ENCODE measurements around the gene EPB41L5.
"Not testable (repeated sequence)": the region's sequence is repeated elsewhere in the genome, so short reads cannot be mapped to it uniquely, and the experiment has no call there.

EPB41L5 gene

GRCh38 chr2:120199817-120200459 is 187.1 kb downstream of the EPB41L5 start:
- DNase-seq (ENCODE audit: low read depth in 2 of 2) = not testable (repeated sequence)

DNA sequence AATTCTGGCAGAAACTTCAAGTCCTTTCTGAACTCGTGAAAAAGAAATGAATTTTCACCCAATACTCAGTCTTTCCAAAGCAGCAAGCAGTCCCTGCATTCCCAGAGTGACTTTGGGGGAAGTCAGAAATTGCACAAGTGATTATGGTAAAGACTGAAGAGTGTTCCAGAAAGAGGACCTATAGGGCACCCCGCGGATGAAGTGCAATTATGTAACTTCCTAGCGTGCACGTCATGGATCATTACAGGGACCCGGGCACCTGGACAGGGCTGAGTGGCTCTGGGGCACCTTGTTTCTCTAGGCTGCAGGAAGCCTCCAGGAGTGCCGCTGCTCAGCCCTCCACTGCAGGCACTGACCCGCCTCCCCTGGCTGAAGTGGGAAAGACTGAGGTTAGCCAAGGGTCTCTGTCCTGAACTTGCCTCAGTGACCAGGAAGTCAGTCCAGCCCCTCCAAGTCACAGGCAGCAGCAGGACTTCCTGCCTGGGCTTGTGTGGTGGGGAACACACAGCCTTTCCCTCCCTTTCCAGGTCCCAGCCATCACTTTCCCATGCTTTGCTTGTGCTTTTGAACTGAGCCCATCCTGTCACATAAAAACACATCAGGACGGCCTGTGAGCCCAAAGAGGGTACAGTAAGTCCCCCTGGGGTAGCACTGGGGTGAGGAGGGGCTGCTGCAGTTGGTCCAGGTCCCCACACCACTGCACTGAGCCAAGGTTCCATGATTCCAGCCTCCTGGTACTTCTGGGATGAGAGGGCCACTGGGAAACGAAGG is 190.6 kb downstream of the EPB41L5 start:
- DNase-seq (ENCODE audit: low read depth in 2 of 2) = no peak

DNA sequence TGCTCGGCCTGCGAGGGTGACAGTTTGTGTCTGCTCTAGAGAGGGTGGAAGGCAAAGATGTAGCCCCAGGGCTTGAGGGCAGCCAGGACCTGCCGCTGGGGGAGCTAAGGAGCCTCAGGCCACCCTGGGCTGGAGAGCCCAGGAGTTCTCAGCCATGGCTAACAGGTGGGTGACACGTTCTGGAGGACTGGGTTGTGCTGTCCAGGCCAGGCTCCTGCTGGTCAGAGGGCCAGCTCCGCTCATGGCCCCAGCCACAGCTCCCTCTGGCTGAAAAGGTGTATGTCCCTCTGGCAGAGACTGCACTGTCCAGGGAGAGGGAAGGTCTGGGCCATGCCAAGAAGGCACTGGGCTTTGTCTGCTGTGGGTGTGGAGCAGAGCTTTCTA is 191.1 kb downstream of the EPB41L5 start:
- no peak for DNase-seq (ENCODE audit: low read depth in 2 of 2)

GRCh38 chr2:120204417-120204816 is 191.5 kb downstream of the EPB41L5 start:
- no peak for DNase-seq (ENCODE audit: low read depth in 2 of 2)

GRCh38 chr2:120204945-120205670 is 192.2 kb downstream of the EPB41L5 start:
- DNase-seq (ENCODE audit: low read depth in 2 of 2) = no peak

- DNase-seq (ENCODE audit: low read depth in 2 of 2) = no peak
Measured at GRCh38 chr2:120206022-120206581, 193.2 kb downstream of the EPB41L5 start.

GRCh38 chr2:120208381-120209353 is 195.8 kb downstream of the EPB41L5 start:
- no peak for DNase-seq (ENCODE audit: low read depth in 2 of 2)

- no peak for DNase-seq (ENCODE audit: low read depth in 2 of 2)
Measured at GRCh38 chr2:120209427-120210269, 196.8 kb downstream of the EPB41L5 start.

DNA sequence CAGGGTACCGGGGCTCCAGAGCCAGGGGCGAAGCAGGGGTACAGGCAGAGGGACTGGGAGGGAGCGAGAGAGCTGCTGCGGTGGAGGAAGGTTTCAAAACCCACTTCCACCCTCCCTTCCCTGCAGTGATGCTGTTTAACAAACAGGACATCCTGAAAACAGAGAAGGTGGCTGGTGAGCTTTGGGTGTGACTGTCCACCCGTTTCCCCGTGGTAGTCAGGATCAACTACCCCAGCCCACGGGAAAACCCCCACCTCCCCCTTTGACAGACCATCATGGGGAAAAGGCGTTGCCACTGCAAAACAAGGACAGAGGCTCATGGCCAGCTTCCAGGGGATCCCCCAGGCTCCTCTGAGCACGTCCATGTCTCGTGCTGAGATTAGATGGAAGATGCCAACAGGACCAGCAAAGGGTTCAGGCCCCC is 197.4 kb downstream of the EPB41L5 start:
- no peak for DNase-seq (ENCODE audit: low read depth in 2 of 2)

DNA sequence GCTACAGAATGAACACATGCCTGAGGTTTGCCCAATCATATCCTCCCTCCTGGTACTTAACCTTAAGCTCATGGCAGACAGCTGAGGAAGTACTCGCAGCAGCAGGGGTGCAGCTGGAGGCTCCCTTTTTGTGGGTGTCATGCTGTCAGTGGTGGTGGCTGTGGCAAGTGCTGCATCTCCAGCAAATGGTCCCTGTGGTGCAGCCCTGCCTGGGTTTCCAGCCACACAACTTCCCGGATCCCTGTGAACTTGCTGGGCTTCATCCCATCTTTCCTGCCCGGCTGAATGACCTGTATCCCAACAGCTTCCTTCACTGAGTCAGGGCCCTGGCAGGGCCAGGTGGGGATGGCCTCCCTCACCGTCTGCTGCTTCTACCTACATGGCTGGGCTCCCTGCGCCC is 205.3 kb downstream of the EPB41L5 start:
- no peak for DNase-seq (ENCODE audit: low read depth in 2 of 2)

- no peak for DNase-seq (ENCODE audit: low read depth in 2 of 2)
Measured at GRCh38 chr2:120219291-120219690, 206.4 kb downstream of the EPB41L5 start.

DNA sequence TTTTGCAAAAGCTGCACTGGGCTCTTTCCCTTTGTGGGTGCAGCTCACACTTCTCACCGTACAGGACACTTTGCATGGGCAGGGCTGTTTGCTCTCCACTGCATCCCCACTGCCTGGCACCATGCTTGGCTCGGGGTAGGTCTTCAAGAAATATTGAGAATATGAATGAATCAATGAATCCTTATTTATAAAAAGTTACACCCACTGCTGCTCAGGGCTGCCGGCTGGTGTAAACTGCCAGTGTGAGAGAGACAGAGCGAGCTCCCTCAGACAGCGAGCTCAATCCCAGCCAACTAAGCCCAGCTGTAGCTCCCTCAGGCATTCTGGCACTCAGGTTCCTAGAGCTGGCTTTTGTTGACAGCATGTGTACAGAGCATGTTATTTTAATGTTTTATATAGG is 206.9 kb downstream of the EPB41L5 start:
- DNase-seq (ENCODE audit: low read depth in 2 of 2) = no peak

- no peak for DNase-seq (ENCODE audit: low read depth in 2 of 2)
Measured at GRCh38 chr2:120220756-120221155, 207.9 kb downstream of the EPB41L5 start.

- no peak for DNase-seq (ENCODE audit: low read depth in 2 of 2)
Measured at GRCh38 chr2:120221616-120222015, 208.7 kb downstream of the EPB41L5 start.

- no peak for DNase-seq (ENCODE audit: low read depth in 2 of 2)
Measured at GRCh38 chr2:120222186-120223033, 209.5 kb downstream of the EPB41L5 start.

DNA sequence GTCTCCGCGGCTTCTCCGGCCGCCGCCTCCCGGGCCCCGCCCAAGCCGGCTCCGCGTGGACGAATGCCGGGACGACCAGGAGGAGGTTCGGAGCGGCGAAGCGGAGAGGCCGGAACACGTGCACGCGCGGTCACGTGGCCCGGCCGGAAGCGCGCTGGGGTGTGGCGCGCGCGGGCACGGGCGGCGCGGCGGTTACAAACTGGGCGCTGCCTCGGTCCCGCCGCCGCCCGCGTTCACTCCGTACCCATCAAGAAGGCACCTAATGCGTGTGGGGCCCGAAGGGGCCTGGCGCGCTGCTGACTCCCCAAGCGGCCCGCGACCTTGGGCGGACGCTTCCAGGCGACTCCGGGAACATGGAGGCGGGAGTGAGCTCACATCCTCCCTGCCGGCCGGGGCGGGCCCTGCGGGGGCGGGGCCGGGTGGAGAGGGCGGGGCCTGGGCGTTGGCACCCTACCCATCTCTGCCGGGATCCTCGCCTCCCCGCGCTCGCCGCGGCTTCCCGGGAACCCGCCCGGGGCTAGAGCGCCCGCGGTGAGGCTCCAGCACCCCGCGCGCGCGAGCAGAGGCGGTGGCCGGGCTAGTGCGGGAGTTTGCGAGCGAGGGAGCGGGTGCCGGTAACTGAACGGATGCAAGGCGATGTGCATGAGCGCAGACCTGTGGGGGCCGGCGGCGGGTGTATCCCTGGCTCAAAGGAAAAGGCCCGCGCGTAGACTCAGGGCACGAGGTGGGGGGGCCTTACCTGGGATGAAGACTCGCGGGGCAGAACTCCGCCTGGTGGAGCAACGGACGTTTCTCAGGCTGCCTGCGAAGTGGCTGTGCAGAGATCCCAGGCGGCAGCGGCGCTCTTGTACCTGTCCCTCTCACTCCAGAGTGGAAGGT is 210.4 kb downstream of the EPB41L5 start, which contains the start of gene TMEM185B:
TMEM185B (minus strand) TSS at position 367 of the 879 bp plus-strand sequence. CDS start 424 bp downstream, outside the sequence.
- peak; percentile 76 to 80 for DNase-seq (ENCODE audit: low read depth in 2 of 2)

- no peak for DNase-seq (ENCODE audit: low read depth in 2 of 2)
Measured at GRCh38 chr2:120224256-120224655, 211.4 kb downstream of the EPB41L5 start.

Measured in stimulated activated CD8-positive, alpha-beta memory T cell treated with anti-CD3 and anti-CD28 coated beads, Interleukin-2, amount 100 ng/mL, for 1 hour (primary cell).